GM12878 (cell line): Measurements from ENCODE around the gene SOCS4.

ENCODE experiments used
- CHD2 ChIP-seq: IDR thresholded peaks from 2 replicates; pipeline ENCODE4 v1.6.1; 2011; ENCODE audit warnings: low read depth, low read length, improper control_type of control experiment, borderline replicate concordance
- CREB1 ChIP-seq: IDR thresholded peaks from 2 replicates; pipeline ENCODE4 v1.6.1; 2012; ENCODE audit warnings: low read depth, mild to moderate bottlenecking, inconsistent platforms
- EP300 ChIP-seq, 2 experiments: fragments of 150-350 bp in 1 of 2; IDR thresholded peaks; 2 replicates each; pipeline ENCODE4 v1.6.1; 2011 to 2012; ENCODE audit warnings: low read depth in 2 of 2, low read length in 2 of 2, borderline replicate concordance in 1 of 2, improper control_type of control experiment in 1 of 2, inconsistent platforms in 1 of 2; ENCODE audit not compliant: control insufficient read depth in 1 of 2
- POLR2A ChIP-seq: IDR thresholded peaks from 2 replicates; pipeline ENCODE4 v1.6.1; 2011; ENCODE audit warnings: low read depth, mild to moderate bottlenecking, low read length
- POLR2AphosphoS5 ChIP-seq: IDR thresholded peaks from 2 replicates; pipeline ENCODE4 v1.6.1; 2011; ENCODE audit warnings: mild to moderate bottlenecking, low read length, inconsistent platforms
- RAD21 ChIP-seq: IDR thresholded peaks from 2 replicates; pipeline ENCODE4 v1.6.1; 2011; ENCODE audit warnings: mild to moderate bottlenecking, low read depth, low read length, moderate library complexity; ENCODE audit not compliant: insufficient read depth
- RFX5 ChIP-seq: IDR thresholded peaks from 2 replicates; pipeline ENCODE4 v1.6.1; 2011; ENCODE audit warnings: low read depth, low read length, improper control_type of control experiment
- SREBF2 ChIP-seq: IDR thresholded peaks from 2 replicates; pipeline ENCODE4 v1.6.1; 2012; ENCODE audit warnings: mild to moderate bottlenecking, low read length
- TARDBP ChIP-seq: IDR thresholded peaks from 2 replicates; pipeline ENCODE4 v1.6.1; 2016; ENCODE audit warnings: borderline replicate concordance
- ZZZ3 ChIP-seq: IDR thresholded peaks from 2 replicates; pipeline ENCODE4 v1.6.1; 2011; ENCODE audit warnings: low read depth; ENCODE audit not compliant: control insufficient read depth, insufficient read length
- TF ChIP-seq, protein P1 (sequence below), 3 experiments: IDR thresholded peaks in 2 of 3; conservative IDR thresholded peaks in 1 of 3; 2 replicates each; pipeline ENCODE4 v1.5.1; 2011; ENCODE audit warnings: low read depth in 3 of 3, low read length in 3 of 3, mild to moderate bottlenecking in 3 of 3, control low read depth in 2 of 3, moderate library complexity in 2 of 3, inconsistent platforms in 1 of 3, mixed read lengths in 1 of 3; ENCODE audit not compliant: control insufficient read depth in 2 of 3, insufficient read depth in 1 of 3; ENCODE audit errors: extremely low read depth in 1 of 3
- TF ChIP-seq, protein P2 (sequence below): IDR thresholded peaks from 2 replicates; pipeline ENCODE4 v1.6.1; 2011; ENCODE audit warnings: low read depth, low read length, improper control_type of control experiment, borderline replicate concordance
- TF ChIP-seq, protein P3 (sequence below): IDR thresholded peaks from 2 replicates; pipeline ENCODE4 v1.6.1; 2012; ENCODE audit warnings: mild to moderate bottlenecking, low read depth, low read length

DNA sequence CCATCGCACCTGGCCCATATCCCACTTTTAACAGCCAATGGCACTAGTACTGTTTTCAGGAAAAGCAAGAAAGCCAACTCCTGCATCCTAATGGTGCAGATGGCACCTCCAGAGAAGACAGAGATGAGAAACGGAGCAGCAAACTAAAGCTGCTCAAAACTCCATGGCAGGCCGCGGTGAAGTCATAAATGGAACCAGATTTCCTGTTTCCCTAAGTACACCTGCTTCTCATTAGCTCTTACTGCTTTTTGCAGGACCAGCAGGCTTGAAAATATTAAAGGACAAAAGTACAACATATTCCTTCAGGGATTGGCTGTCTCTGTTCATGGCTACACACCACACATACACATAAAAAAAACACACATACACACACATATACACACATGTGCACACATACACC is 65.3 kb downstream of the SOCS4 start:
- TF ChIP-seq, protein P1, sequence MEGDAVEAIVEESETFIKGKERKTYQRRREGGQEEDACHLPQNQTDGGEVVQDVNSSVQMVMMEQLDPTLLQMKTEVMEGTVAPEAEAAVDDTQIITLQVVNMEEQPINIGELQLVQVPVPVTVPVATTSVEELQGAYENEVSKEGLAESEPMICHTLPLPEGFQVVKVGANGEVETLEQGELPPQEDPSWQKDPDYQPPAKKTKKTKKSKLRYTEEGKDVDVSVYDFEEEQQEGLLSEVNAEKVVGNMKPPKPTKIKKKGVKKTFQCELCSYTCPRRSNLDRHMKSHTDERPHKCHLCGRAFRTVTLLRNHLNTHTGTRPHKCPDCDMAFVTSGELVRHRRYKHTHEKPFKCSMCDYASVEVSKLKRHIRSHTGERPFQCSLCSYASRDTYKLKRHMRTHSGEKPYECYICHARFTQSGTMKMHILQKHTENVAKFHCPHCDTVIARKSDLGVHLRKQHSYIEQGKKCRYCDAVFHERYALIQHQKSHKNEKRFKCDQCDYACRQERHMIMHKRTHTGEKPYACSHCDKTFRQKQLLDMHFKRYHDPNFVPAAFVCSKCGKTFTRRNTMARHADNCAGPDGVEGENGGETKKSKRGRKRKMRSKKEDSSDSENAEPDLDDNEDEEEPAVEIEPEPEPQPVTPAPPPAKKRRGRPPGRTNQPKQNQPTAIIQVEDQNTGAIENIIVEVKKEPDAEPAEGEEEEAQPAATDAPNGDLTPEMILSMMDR (IDR thresholded peaks at IDR 0.05 in 2 of 3, conservative IDR thresholded peaks at IDR 0.05 in 1 of 3; ENCODE audit: control insufficient read depth in 2 of 3, extremely low read depth in 1 of 3, insufficient read depth in 1 of 3, low read depth in 3 of 3, low read length in 3 of 3): no peak
- TF ChIP-seq, protein P2, sequence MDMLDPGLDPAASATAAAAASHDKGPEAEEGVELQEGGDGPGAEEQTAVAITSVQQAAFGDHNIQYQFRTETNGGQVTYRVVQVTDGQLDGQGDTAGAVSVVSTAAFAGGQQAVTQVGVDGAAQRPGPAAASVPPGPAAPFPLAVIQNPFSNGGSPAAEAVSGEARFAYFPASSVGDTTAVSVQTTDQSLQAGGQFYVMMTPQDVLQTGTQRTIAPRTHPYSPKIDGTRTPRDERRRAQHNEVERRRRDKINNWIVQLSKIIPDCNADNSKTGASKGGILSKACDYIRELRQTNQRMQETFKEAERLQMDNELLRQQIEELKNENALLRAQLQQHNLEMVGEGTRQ: no peak
- TF ChIP-seq ZZZ3 (no peak), RAD21 (no peak), SREBF2 (no peak), CHD2 (no peak), POLR2A (no peak), TARDBP (no peak), EP300 (IDR thresholded peaks at IDR 0.05; ENCODE audit: borderline replicate concordance in 1 of 2, control insufficient read depth in 1 of 2, low read depth in 2 of 2, low read length in 2 of 2) (no peak), CREB1 (no peak), RFX5 (no peak), POLR2AphosphoS5 (no peak)
- TF ChIP-seq, protein P3, sequence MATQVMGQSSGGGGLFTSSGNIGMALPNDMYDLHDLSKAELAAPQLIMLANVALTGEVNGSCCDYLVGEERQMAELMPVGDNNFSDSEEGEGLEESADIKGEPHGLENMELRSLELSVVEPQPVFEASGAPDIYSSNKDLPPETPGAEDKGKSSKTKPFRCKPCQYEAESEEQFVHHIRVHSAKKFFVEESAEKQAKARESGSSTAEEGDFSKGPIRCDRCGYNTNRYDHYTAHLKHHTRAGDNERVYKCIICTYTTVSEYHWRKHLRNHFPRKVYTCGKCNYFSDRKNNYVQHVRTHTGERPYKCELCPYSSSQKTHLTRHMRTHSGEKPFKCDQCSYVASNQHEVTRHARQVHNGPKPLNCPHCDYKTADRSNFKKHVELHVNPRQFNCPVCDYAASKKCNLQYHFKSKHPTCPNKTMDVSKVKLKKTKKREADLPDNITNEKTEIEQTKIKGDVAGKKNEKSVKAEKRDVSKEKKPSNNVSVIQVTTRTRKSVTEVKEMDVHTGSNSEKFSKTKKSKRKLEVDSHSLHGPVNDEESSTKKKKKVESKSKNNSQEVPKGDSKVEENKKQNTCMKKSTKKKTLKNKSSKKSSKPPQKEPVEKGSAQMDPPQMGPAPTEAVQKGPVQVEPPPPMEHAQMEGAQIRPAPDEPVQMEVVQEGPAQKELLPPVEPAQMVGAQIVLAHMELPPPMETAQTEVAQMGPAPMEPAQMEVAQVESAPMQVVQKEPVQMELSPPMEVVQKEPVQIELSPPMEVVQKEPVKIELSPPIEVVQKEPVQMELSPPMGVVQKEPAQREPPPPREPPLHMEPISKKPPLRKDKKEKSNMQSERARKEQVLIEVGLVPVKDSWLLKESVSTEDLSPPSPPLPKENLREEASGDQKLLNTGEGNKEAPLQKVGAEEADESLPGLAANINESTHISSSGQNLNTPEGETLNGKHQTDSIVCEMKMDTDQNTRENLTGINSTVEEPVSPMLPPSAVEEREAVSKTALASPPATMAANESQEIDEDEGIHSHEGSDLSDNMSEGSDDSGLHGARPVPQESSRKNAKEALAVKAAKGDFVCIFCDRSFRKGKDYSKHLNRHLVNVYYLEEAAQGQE: no peak
